NCI-H82 (cell line): ENCODE results near the gene ADGRL3.
"Not testable (repeated sequence)": the region's sequence is repeated elsewhere in the genome, so short reads cannot be mapped to it uniquely, and the experiment has no call there.

ENCODE experiments used
- DNase-seq: peaks from one replicate; lab custom pipeline; 2025; lab: John Stamatoyannopoulos, UW

The ADGRL3 gene

DNA sequence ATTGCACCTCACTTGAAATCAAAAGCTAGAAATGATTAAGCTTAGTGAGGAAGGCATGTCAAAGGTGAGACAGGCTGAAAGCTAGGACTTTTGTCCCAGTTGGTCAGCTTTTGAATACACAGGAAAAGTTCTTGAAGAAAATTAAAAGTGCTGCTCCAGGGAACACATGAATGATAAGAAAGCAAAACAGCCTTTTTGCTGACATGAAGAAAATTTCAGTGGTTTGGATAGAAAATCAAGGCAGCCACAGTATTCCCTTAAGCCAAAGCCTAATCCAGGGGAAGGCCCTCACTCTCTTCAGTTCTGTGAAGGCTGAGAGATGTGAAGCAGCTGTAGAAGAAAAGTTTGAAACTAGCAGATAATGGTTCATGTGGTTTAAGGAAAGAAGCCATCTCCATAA, 150.8 kb downstream of the ADGRL3 start:
- DNase-seq, result no peak

GRCh38 chr4:61356696-61357095, 156.6 kb downstream of the ADGRL3 start:
- DNase-seq, result no peak

DNA sequence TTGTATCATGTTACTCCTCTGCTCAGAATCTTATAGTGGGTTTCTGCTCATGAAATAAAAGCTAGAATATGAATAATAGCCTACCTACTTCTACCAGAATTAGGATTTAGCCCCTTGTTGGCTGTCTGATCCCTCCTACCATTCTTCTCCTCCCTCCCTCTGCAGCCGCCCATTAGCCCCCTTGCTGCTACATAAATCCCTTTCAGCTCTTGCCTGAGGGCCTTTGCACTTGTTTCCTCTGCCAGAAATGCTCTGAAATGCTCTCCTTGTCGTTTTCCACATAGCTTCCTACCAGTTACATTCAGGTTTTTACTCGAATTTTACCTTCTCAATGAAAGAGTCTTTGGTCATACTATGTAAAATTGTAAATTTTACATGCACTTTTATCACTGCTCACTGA, 159.2 kb downstream of the ADGRL3 start:
- DNase-seq, result no peak

DNA sequence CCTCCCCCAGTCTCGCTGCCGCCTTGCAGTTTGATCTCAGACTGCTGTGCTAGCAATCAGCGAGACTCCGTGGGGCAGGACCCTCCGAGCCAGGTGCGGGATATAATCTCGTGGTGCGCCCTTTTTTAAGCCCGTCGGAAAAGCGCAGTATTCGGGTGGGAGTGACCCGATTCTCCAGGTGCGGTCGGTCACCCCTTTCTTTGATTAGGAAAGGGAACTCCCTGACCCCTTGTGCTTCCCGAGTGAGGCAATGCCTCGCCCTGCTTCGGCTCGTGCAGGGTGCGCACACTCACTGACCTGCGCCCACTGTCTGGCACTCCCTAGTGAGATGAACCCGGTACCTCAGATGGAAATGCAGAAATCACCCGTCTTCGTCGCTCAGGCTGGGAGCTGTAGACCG, 172.7 kb downstream of the ADGRL3 start:
- DNase-seq, result not testable (repeated sequence)

DNA sequence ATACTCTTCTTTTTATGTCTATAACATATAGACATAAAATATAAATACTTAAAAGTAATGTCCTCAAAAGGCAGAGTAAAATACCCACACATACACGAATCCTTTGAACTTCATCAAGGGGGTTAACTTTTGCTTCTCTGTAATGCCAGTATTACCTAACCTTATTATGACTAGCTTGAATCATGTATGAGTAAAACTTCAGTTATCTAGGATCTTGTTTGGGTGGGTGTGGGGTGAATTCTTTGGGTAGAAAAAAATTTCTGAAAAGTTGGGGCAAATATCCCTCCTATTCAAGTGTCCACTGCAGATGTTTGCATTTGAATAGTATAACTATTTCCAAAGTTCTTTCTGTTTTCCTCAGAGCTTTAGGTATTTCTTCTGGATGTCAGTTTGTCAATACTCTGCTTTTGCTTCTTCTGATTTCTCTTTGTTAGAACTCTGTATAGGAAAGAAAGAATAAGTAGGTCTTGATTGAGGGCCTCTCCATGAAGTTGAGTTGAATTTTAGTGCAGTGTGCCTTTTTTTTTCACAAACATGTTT, 173.8 kb downstream of the ADGRL3 start:
- DNase-seq, result no peak

GRCh38 chr4:61374447-61374891, 174.3 kb downstream of the ADGRL3 start:
- DNase-seq, result no peak

DNA sequence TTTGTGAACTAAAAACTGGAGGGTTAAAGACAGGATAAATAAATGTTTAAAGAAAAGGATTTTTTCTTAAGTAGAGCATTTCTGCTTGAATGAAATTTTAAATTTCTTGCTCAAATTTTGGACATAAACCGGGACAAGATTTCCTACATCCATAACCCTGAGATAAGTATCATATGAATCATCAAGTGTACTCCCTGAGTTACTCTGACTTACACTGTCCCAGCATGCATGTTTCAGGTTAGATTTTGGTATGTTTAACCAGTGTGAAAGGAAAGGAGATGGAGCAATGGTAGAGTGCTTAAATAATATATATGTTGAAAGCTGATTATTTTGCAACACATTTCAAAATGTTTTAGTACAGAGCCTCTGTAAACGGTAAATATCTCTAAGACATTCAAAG, 175.2 kb downstream of the ADGRL3 start:
- DNase-seq, result no peak

DNA sequence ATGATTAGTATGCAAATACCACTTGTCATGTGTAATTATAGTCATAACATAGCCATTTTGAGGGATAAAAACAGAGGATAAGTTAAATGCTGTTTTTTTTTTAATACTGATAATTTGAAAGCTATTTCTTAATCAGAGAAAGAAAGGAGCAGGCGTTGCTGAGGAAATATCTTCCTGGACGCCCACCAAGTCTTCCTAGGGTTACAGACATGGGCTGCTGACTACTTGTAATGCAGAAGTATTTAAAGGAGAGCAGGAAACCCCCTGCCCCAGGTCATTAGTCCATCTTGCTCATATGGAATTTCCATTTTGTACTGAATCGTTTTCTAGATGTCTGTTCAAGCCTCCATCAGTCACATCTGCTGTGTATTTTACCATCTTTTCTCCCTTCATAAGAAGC, 176.2 kb downstream of the ADGRL3 start:
- no peak for DNase-seq

- DNase-seq, result no peak
Measured at GRCh38 chr4:61379406-61379805, 179.3 kb downstream of the ADGRL3 start.

DNA sequence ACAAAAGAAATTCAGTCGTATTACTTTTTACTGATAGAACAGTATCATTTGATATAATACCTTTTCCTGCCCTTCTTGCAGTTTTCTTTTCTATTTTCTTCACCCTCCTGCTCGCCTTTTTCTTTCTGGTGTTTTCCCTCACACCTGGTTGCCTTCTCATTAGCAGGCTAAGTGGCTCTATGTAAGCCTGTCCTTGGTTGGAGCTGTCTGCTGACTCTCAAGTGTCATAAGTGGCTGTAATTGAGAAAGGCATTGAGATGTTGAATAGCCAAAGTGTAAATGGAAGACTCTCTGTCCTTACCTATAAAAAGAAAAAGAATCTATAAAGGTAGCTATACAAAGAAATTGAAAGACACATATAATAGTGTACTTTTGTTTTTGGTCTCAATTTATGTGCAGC, 180.7 kb downstream of the ADGRL3 start:
- no peak for DNase-seq

DNA sequence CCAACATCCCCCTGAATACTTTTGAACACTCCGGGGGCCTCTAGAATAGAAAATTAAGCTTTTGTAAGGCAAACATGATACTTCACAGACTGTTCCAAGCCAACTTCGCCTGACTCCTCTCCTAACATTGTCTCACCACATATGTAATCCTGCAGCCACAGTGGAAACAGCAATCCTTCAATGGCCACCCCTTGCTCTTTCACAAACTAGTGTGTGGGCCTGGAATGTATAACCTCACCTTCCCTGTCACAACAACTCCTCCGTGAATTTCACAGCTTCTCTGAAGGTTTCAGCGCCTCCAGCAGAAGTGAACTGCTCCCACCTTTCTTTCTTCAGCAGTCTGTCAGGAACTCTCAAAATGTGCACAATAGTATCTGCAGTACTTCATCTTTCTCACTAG, 185.1 kb downstream of the ADGRL3 start:
- DNase-seq, result no peak

DNA sequence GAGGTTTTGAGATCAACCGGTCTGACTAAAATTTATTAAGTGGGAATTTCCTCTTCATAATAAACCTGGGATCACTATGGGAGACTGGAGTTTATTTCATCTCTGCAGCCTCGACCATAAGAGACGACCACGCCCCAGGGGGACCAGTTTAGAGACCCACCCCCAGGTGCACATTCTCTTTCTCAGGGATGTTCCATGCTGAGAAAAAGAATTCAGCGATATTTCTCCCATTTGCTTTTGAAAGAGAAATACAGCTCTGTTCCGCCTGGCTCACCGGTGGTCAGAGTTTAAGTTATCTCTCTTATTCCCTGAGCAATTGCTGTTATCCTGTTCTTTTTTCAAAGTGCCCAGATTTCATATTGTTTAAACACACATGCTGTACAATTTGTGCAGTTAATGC, 187.2 kb downstream of the ADGRL3 start:
- DNase-seq, result not testable (repeated sequence)

GRCh38 chr4:61389640-61390039, 189.5 kb downstream of the ADGRL3 start:
- no peak for DNase-seq

- DNase-seq, result no peak
Measured at GRCh38 chr4:61395754-61396153, 195.6 kb downstream of the ADGRL3 start.

GRCh38 chr4:61397174-61397573, 197.0 kb downstream of the ADGRL3 start:
- DNase-seq, result no peak

DNA sequence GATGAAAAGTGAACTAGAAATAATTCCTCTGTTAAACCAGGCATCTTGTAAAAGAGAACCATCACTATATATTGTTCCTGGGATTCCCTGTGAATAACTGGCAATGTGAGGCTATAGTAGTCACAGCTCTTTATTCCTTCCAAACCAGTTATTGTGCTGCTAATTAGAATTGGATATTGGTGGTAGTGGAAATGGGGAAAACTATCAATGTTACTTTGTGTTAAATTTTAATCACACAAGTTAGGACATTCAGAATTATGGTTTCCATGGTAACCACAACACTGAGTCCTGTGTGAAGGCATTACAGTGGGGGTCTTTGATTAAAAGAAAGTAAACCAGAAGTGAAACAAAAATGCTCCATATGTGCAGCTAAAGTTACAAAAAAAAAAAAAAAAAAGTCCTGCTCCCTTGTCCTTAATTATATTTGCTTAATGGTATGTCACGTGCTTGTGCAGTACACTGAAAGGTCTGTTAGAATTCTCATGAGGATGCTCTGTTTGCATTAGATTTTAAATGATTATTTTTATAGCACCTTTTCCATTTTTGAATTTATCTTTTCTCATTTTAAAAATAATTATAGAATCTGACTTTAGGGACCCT, 200.4 kb downstream of the ADGRL3 start:
- DNase-seq, result no peak

- DNase-seq, result no peak
Measured at GRCh38 chr4:61401771-61402170, 201.6 kb downstream of the ADGRL3 start.

DNA sequence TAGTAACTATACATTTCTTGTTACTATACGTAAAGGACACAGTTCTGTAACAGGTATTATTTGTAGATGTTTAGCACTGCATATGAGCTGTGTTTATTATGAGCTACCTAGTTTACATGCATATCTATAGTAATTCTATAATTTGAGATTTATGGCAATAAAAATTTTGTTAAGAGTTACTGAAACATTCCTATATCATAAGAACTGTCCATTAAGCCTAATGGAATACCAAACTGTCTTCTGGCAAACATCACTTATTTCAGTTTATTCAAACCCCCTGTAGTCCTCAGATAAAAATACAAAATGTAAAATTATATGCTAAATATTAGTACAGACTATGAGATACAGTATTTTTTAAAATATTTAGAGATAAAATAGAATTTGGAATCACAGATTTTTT, 205.2 kb downstream of the ADGRL3 start:
- DNase-seq, result no peak

- DNase-seq, result no peak
Measured at GRCh38 chr4:61406677-61407076, 206.6 kb downstream of the ADGRL3 start.

- DNase-seq, result no peak
Measured at GRCh38 chr4:61407642-61408618, 207.8 kb downstream of the ADGRL3 start.

GRCh38 chr4:61408861-61409260, 208.7 kb downstream of the ADGRL3 start:
- no peak for DNase-seq

GRCh38 chr4:61411241-61411640, 211.1 kb downstream of the ADGRL3 start:
- DNase-seq, result no peak

DNA sequence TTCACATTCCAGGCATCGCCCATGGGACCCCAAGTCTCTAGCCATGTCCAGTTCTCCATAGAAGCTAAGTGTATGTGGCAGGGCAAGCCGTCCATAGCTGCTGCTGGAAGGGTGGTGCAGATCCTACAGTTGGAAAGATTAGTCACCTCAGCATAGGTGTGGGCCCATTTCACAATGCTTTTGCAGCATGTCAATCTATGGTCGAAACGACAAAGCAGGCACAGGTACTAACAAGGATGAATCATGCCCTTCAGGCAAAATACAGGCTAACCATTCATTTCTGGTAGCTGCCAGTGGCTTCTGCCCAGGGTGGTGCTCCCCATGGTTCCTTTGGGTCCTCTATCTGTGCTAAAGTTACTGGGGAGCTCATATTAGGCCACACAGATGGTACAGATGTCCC, 225.2 kb downstream of the ADGRL3 start:
- no peak for DNase-seq
